Neural cell (in vitro differentiated cells): ENCODE data around the gene TNRC6C. TPM values are rescaled to one million over a fixed set of nuclear protein-coding genes. Genes with fewer than 3 reads are reported as not detected.
"Not testable (repeated sequence)": the region's sequence is repeated elsewhere in the genome, so short reads cannot be mapped to it uniquely, and the experiment has no call there.

ENCODE experiments used
- H2AFZ ChIP-seq: fragments of 200-600, 300-800 bp; sonication (generic), shearing (Covaris generic); 2 replicates; pipeline ENCODE4 v1.6.0; 2014; ENCODE audit warnings: low read depth, mild to moderate bottlenecking, antibody characterized with exemption, low read length, moderate library complexity
- H3F3A ChIP-seq: fragments of 200-600 bp; shearing (Covaris generic); 2 replicates; pipeline ENCODE4 v1.6.1; 2016; ENCODE audit warnings: mild to moderate bottlenecking, moderate library complexity, mixed read lengths, antibody characterized with exemption, low read length; ENCODE audit not compliant: insufficient read depth, poor library complexity, severe bottlenecking
- H3K27ac ChIP-seq: fragments of 200-600, 300-800 bp; sonication (generic), shearing (Covaris generic); 2 replicates; pipeline ENCODE4 v1.5.1; 2014; ENCODE audit warnings: mild to moderate bottlenecking, low read length, moderate library complexity
- H3K27me3 ChIP-seq: fragments of 300-800, 200-600 bp; sonication (generic), shearing (Covaris generic); 2 replicates; pipeline ENCODE4 v1.6.0; 2014; ENCODE audit warnings: mild to moderate bottlenecking, low read depth, low read length, moderate library complexity; ENCODE audit not compliant: insufficient read depth
- H3K36me3 ChIP-seq: fragments of 300-800, 200-600 bp; sonication (generic), shearing (Covaris generic); 2 replicates; pipeline ENCODE4 v1.5.1; 2014; ENCODE audit warnings: mild to moderate bottlenecking, antibody characterized with exemption, low read length, moderate library complexity; ENCODE audit not compliant: insufficient read depth
- H3K4me2 ChIP-seq: fragments of 300-800, 200-600 bp; sonication (generic), shearing (Covaris generic); 2 replicates; pipeline ENCODE4 v1.6.0; 2014; ENCODE audit warnings: mild to moderate bottlenecking, low read length
- H3K4me3 ChIP-seq: fragments of 300-800, 200-600 bp; sonication (generic), shearing (Covaris generic); 2 replicates; pipeline ENCODE4 v1.5.1; 2014; ENCODE audit warnings: mild to moderate bottlenecking, low read length, moderate library complexity
- H3K79me2 ChIP-seq: fragments of 200-600 bp; shearing (Covaris generic); replicated peaks from 2 replicates; pipeline ENCODE4 v1.6.0; 2014; ENCODE audit warnings: mild to moderate bottlenecking, low read length, moderate library complexity; ENCODE audit not compliant: insufficient read depth
- H3K9ac ChIP-seq: fragments of 300-800, 200-600 bp; sonication (generic), shearing (Covaris generic); 2 replicates; pipeline ENCODE4 v1.6.1; 2016; ENCODE audit warnings: mild to moderate bottlenecking, low read length, mixed read lengths
- H3K9me2 ChIP-seq: fragments of 200-600 bp; shearing (Covaris generic); 2 replicates; pipeline ENCODE4 v1.6.1; 2016; ENCODE audit warnings: mild to moderate bottlenecking, low read length, mixed read lengths; ENCODE audit not compliant: insufficient read depth
- H3K9me3 ChIP-seq: fragments of 200-600, 300-800 bp; sonication (generic), shearing (Covaris generic); 2 replicates; pipeline ENCODE4 v1.6.1; 2016; ENCODE audit warnings: mild to moderate bottlenecking, mixed run types, low read length, moderate library complexity, mixed read lengths
- H4K20me1 ChIP-seq: fragments of 200-600 bp; shearing (Covaris generic); 2 replicates; pipeline ENCODE4 v1.6.1; 2016; ENCODE audit warnings: mild to moderate bottlenecking, mixed run types; ENCODE audit not compliant: insufficient read depth
- CTCF ChIP-seq: fragments of 450-650 bp; IDR thresholded peaks from 2 replicates; pipeline ENCODE4 v1.5.1; 2014; ENCODE audit warnings: antibody characterized with exemption, mild to moderate bottlenecking, moderate library complexity; ENCODE audit not compliant: poor library complexity, severe bottlenecking
- EP300 ChIP-seq: fragments of 450-650 bp; conservative IDR thresholded peaks from 2 replicates; pipeline ENCODE4 v1.6.1; 2014; ENCODE audit warnings: antibody characterized with exemption, mild to moderate bottlenecking, moderate library complexity; ENCODE audit not compliant: poor library complexity, severe bottlenecking
- EZH2 ChIP-seq: fragments of 200-600, 300-800 bp; shearing (Covaris generic), sonication (generic); IDR thresholded peaks from 2 replicates; pipeline ENCODE4 v1.6.1; 2014; ENCODE audit warnings: antibody characterized with exemption, low read length, borderline replicate concordance, mild to moderate bottlenecking; ENCODE audit not compliant: insufficient read depth, poor library complexity, severe bottlenecking
- MXI1 ChIP-seq: fragments of 450-650 bp; conservative IDR thresholded peaks from 2 replicates; pipeline ENCODE4 v1.6.1; 2014; ENCODE audit warnings: antibody characterized with exemption, mild to moderate bottlenecking; ENCODE audit not compliant: poor library complexity, severe bottlenecking
- POLR2AphosphoS5 ChIP-seq: IDR thresholded peaks from 2 replicates; pipeline ENCODE4 v1.6.1; 2012
- RAD21 ChIP-seq: fragments of 450-650 bp; conservative IDR thresholded peaks from 2 replicates; pipeline ENCODE4 v1.6.1; 2014; ENCODE audit warnings: antibody characterized with exemption, mild to moderate bottlenecking, moderate library complexity
- REST ChIP-seq: IDR thresholded peaks from 2 replicates; pipeline ENCODE4 v1.6.1; 2012; ENCODE audit warnings: borderline replicate concordance
- SMC3 ChIP-seq: fragments of 450-650 bp; conservative IDR thresholded peaks from 2 replicates; pipeline ENCODE4 v1.6.1; 2014; ENCODE audit warnings: antibody characterized with exemption, mild to moderate bottlenecking, moderate library complexity; ENCODE audit not compliant: poor library complexity
- TAF1 ChIP-seq: IDR thresholded peaks from 2 replicates; pipeline ENCODE4 v1.6.1; 2012; ENCODE audit warnings: low read depth
- polyA plus RNA-seq: library from polyadenylated mRNA; depleted of rRNA; stranded (reverse); fragments of >200 nt; gene quantifications from 2 replicates; pipeline ENCODE4 v1.2.3, GENCODE V29; 2014

Gene TNRC6C
- polyA plus RNA-seq, 1 donor from 2014 or later = 15.4 TPM

GRCh38 chr17:78064708-78065107, 106.2 kb downstream of the TNRC6C start:
- no peak overlapping the region for H2AFZ ChIP-seq
- no peaks in the 10 kb centered on the region for H3F3A ChIP-seq
- H3K4me3 ChIP-seq = no peak overlapping the region
- H3K27ac ChIP-seq = no peak overlapping the region
- no peak overlapping the region for H3K4me2 ChIP-seq
- no peaks in the 10 kb centered on the region for H3K9me3 ChIP-seq
- H4K20me1 ChIP-seq = peaks cover 29% of the 10 kb centered on the region
- TF ChIP-seq EZH2 = no peak
- no peak for TF ChIP-seq EP300
- no peak for TF ChIP-seq RAD21
- no peak for TF ChIP-seq TAF1
- no peak for TF ChIP-seq REST
- TF ChIP-seq POLR2AphosphoS5 = no peak
- TF ChIP-seq CTCF = no peak
- no peak for TF ChIP-seq MXI1
- no peak for TF ChIP-seq SMC3
- peaks cover 32% of the 10 kb centered on the region for H3K79me2 ChIP-seq
- no peak overlapping the region for H3K9ac ChIP-seq
- no peaks in the 10 kb centered on the region for H3K9me2 ChIP-seq
- H3K27me3 ChIP-seq = no peaks in the 10 kb centered on the region
- H3K36me3 ChIP-seq = no peaks in the 10 kb centered on the region

- H4K20me1 ChIP-seq = peaks cover 14% of the 10 kb centered on the region
- not testable (repeated sequence) for H3K9ac ChIP-seq, H3K27ac ChIP-seq, H3K4me2 ChIP-seq, H3K9me3 ChIP-seq, H3F3A ChIP-seq, H3K4me3 ChIP-seq, H3K9me2 ChIP-seq, H2AFZ ChIP-seq, H3K36me3 ChIP-seq, H3K27me3 ChIP-seq
- H3K79me2 ChIP-seq = peaks cover 20% of the 10 kb centered on the region
Measured at GRCh38 chr17:78066976-78067375, 108.5 kb downstream of the TNRC6C start.

GRCh38 chr17:78069695-78070094, 111.2 kb downstream of the TNRC6C start:
- no peak overlapping the region for H3K9ac ChIP-seq
- H3K27ac ChIP-seq = no peak overlapping the region
- H3K9me2 ChIP-seq = no peaks in the 10 kb centered on the region
- TF ChIP-seq MXI1 (no peak), EZH2 (no peak), EP300 (no peak), RAD21 (no peak), SMC3 (no peak), REST (no peak)
- H3K4me2 ChIP-seq = no peak overlapping the region
- H3K27me3 ChIP-seq = no peaks in the 10 kb centered on the region
- no peak overlapping the region for H3K4me3 ChIP-seq
- H3K79me2 ChIP-seq = no peaks in the 10 kb centered on the region
- peaks cover 17% of the 10 kb centered on the region for H3K36me3 ChIP-seq
- H3F3A ChIP-seq = no peaks in the 10 kb centered on the region
- H4K20me1 ChIP-seq = peaks cover 3% of the 10 kb centered on the region
- H3K9me3 ChIP-seq = no peaks in the 10 kb centered on the region
- H2AFZ ChIP-seq = no peak overlapping the region
